T1000 (cell line): ENCODE results near the gene C2CD4D.

Source experiments
- DNase-seq: peaks from one replicate; lab custom pipeline; 2025; ENCODE audit warnings: mixed read lengths; lab: John Stamatoyannopoulos, UW

Gene C2CD4D

DNA sequence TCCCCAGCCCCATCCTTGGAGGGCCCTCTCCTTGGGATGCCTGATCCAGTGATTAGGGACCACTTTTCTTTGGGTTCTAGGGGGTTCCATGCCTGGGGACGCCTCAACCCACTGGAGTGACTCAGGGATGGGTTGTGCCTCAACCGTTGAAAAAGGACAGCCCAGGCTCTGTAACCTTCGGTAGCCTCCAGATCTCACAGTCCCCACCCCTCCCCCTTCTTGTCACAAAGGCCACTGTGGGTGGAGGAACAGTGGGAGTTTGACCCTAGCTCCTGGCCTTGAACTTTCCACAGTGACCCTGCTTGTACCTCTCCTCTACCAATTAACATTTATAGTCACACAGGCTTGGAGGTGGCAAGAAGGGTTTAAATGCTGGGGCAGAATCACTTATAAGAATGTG is 5.4 kb downstream of the C2CD4D start:
- no peak for DNase-seq

GRCh38 chr1:151833172-151833900 is 6.3 kb downstream of the C2CD4D start:
- no peak for DNase-seq

- DNase-seq, result no peak
Observed at GRCh38 chr1:151832318-151832980, 7.2 kb downstream of the C2CD4D start.

DNA sequence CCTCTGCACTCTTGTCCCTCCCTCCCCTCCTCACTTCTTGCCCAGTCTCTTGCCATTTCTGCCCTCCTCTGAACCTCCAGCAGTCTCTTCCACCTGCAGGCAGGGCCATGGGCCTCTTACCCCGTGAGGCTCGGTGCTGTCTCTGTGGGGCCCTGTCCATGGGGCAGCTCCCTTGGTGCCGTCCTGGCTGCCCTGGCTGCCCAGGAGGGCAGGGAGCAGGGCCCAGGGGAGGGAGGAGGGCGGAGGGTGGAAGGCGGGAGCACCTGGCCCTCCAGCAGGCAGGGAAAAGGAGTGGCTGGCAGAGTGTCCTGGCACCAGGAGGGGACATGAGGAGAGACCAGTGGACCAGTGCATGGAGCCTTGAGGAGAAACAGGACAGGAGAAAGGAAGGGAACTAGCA is 8.0 kb downstream of the C2CD4D start, which contains the start of gene RORC:
Gene RORC (minus strand): TSS at position 198 of the 400 bp plus-strand sequence. CDS start 38 bp downstream, at position 160.
- no peak for DNase-seq

DNA sequence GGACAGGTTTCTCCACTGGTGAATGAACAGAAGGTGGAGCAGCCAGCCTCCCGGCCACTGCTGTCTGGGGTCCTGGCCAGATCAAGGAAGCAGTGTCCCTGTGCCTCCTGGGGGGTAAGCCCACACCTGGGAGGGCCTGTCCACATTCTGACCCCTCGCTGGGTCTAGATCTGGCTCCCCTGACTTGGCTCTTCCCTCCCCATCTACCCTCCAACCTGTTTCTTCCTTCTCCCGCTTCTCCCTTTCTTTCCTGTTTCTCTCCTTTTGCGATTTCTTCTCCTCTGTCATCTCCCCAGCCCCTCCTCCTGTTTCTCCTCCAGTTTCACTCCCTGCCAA is 8.4 kb downstream of the C2CD4D start:
- DNase-seq, result no peak

DNA sequence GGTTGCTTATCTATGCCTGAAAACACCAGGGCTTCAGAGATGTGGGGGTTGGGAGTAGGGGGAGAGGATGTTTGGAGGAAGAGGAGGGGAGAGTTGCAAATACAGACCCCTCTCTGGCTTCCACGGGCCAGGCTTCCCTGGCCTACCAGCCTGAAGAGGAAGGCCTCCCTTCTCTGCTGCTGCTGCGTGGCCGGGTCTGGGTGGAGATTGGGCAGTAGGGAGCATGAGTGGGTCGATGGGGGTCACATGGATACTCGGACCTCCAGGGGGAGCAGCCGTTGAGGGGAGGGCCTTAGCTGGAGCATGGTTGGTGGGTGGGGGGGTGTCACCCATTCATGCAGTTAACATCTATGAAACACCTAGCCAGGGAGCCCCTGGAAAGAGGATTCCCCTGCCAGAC is 9.6 kb downstream of the C2CD4D start:
- DNase-seq, result no peak

GRCh38 chr1:151829352-151830046 is 10.1 kb downstream of the C2CD4D start:
- DNase-seq, result no peak

- DNase-seq, result no peak
Observed at GRCh38 chr1:151828921-151829320, 10.7 kb downstream of the C2CD4D start.

DNA sequence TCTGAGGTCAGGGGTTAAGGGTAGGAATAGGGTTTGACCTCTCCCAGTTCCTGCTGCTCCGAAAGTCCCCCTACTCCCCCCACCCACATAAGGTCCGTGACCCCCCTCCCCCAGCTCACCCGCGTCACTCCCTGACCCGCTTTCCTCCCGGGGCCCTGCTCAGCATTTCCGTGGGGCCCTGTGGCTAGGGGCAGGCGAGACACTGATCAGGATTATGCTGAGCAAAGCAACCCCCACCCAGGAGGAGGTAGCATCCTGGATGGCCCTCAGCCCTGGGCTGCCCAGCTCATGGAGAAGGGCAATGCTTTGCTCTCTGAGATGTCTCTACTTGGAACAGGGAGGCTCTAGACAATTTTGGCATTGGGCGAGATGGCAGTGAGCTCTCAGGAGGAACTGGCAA is 11.8 kb downstream of the C2CD4D start:
- DNase-seq, result no peak

DNA sequence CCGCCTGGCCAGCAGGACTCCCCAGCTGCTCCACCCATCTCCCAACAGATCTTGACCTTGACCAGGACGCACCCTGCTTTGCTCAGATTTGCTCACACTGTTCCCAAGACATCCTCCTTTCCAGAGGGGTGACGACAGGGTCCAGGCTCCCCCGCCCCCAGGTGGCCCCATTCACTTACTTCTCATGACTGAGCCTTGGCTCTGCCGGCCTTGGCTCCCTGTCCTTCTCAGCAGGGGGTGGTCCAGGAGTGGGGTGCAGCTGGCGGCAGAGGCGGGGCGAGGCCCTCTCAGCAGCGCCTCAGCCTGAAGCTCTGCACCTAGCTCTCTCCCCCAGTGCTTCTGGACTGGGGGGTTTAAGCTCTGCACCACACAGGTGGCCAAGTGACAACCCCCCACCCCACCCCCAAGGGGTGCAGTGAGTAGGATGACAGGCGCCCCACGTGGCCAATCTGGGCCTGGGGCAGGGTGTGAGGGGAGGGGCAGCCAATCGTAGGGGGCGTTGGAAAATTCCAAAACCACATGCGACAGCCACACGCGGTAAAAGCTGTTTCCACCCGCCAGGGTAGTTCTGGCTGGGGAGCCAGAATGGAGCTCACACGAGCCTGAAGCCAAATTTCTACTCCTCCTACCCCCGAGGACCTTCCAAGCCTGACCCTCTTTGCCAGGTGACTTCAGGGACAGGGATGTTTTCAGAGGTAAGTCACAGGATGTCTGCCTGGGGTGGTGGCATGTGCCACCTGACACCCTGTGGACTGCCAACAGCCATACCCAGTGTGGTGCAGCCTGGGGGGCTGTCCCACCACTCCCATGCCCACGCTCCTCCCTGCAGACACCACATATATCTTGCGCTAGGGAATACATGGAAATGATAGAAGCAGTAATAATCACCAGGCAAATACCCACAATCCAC is 13.6 kb downstream of the C2CD4D start:
- no peak for DNase-seq

- no peak for DNase-seq
Observed at GRCh38 chr1:151825204-151825603, 14.4 kb downstream of the C2CD4D start.

- DNase-seq, result no peak
Observed at GRCh38 chr1:151823175-151823574, 16.4 kb downstream of the C2CD4D start.

- DNase-seq, result no peak
Observed at GRCh38 chr1:151822404-151822803, 17.2 kb downstream of the C2CD4D start.

DNA sequence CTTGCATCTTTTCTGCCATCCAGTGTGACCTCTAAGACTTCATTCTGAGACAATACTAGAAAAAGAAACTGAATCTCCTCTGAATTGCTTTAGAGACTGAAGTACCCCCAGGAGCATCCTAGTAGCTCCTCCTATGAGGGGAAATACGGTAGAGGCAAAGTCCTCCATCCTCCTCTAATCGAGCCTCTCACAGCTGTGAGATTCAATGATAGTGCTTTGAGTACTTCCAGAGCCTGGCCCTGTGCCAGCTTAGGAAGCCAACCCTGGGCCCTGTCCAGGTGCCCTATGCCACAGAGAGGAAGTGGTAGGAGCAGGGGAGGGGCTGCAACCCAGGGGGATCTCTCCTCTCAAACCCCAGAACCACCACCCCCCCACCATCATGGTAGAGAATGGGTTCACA is 18.7 kb downstream of the C2CD4D start:
- DNase-seq, result no peak

DNA sequence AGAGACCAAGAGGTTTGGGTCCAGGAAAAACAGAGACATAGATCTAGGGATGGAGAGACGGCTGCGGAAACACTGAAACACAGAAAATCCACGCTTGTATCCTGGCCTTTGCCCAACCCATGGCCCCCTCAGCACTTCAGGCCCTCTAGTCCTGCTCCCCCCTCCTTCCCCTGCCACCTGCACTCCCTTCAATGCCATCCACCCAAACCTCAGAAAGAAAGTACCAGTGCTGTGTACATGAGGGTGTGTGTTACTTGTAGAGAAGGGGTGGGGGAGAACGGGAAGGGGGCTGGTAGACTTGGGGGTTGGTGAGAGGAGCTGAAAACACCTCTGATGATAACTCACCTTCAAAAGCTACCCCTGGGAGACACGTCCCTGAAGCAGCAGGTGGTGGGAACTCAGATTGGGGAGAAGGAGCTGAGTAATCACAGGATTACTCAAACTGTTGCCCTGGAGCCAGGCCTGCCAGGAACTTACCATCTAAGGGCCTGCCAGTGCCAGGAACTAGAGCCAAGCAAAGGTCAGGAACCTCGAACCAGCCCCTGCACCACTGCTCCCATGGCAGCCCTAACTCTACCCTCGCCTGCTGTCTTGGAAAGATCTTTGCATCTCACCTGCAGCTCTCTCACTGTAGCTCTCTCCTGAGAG is 19.5 kb downstream of the C2CD4D start:
- no peak for DNase-seq

- no peak for DNase-seq
Observed at GRCh38 chr1:151819227-151819835, 20.3 kb downstream of the C2CD4D start.

- no peak for DNase-seq
Observed at GRCh38 chr1:151817353-151817730, 22.3 kb downstream of the C2CD4D start.

GRCh38 chr1:151816548-151817352 is 22.9 kb downstream of the C2CD4D start:
- DNase-seq, result no peak

DNA sequence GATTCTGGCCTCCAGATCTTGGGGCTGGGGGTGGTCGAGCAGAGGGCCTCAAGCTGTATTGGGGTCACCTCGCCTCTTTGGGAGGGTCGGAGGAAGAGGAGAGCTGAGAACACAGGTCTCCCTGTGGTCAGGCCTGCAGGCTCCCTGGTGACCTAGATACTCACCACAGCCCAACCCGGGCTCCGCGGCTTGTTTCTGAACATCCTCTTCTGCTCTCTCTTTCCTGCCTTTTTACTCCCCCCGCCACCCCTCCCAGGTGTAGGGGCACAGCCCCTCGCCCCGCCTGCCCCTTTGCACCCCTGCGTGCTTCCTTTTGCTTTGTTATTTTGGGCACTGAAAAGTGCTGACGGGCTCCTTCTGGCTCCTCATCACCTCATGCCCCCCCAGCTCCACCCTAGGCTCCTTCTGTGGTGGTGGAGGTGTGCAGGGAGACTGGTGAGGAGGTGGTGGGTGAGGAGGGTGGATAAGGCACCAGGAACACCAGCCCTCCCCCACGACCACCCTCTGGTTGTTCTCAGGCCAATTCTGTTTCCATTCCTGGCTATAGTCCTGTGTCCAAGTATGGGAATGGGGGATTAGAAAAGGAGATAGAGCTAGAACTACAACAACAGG is 23.8 kb downstream of the C2CD4D start:
- no peak for DNase-seq
